ENCODE measurements around the gene JAML. TPM values are rescaled to one million over a fixed set of nuclear protein-coding genes. Genes with fewer than 3 reads are reported as not detected.

The JAML gene
- 0.09 TPM in 1 of 2 replicates, not detected in the other for total RNA-seq (ENCODE audit: low replicate concordance)

GRCh38 chr11:118224511-118225188 lies at the start of gene JAML:
Gene JAML (minus strand): TSS chr11:118225011. CDS start chr11:118214866, 10,145 bp downstream.
- Mint-ChIP-seq H3K27ac (no peak within 1 kb of the TSS), H3K27me3 (ENCODE audit: insufficient read depth, low read depth) (peaks cover 2% of the 10 kb centered on the region), H3K4me1 (no peaks in the 10 kb centered on the region), H3K9me3 (no peaks in the 10 kb centered on the region), H3K4me3 (no peak within 1 kb of the TSS), H3K36me3 (no peaks in the 10 kb centered on the region)
- no peak for DNase-seq (ENCODE audit: low spot score)
- Histone ChIP-seq H3K9ac (no peak within 1 kb of the TSS), H3K4me2 (no peak within 1 kb of the TSS), H3K36me3 (no peaks in the 10 kb centered on the region), H3K9me3 (ENCODE audit: low read depth) (no peaks in the 10 kb centered on the region), H3K4me1 (no peaks in the 10 kb centered on the region), H4K20me1 (ENCODE audit: low read depth) (no peaks in the 10 kb centered on the region), H3K4me3 (no peak within 1 kb of the TSS), H3K79me2 (ENCODE audit: low read depth) (no peaks in the 10 kb centered on the region), H3K27me3 (peaks cover 4% of the 10 kb centered on the region), H3K27ac (no peak within 1 kb of the TSS), H3F3A (ENCODE audit: low read depth) (no peaks in the 10 kb centered on the region), H2AFZ (replicated peaks) (no peak within 1 kb of the TSS)
- TF ChIP-seq EZH2phosphoT487 (IDR thresholded peaks at IDR 0.05), result no peak
- no peak for TF ChIP-seq CTCF (IDR thresholded peaks at IDR 0.05)
- TF ChIP-seq EZH2 (IDR thresholded peaks at IDR 0.05), result no peak

- peaks cover 4% of the 10 kb centered on the region for H3K27me3 Mint-ChIP-seq (ENCODE audit: insufficient read depth, low read depth)
- no peaks in the 10 kb centered on the region for H3K4me1 Mint-ChIP-seq
Observed at GRCh38 chr11:118274186-118274585, 49.4 kb upstream of the JAML start.

GRCh38 chr11:118272001-118272400 lies 47.2 kb upstream of the JAML start:
- peaks cover 54% of the 10 kb centered on the region for H3K27me3 ChIP-seq
- Mint-ChIP-seq H3K4me3 (no peak overlapping the region), H3K27me3 (ENCODE audit: insufficient read depth, low read depth) (peaks cover 4% of the 10 kb centered on the region), H3K4me1 (no peaks in the 10 kb centered on the region), H3K27ac (no peak overlapping the region), H3K9me3 (no peaks in the 10 kb centered on the region), H3K36me3 (no peaks in the 10 kb centered on the region)
- H2AFZ ChIP-seq (replicated peaks), result no peak overlapping the region
- H3F3A ChIP-seq (ENCODE audit: low read depth), result no peaks in the 10 kb centered on the region
- H3K36me3 ChIP-seq, result no peaks in the 10 kb centered on the region
- H3K9ac ChIP-seq, result no peak overlapping the region
- TF ChIP-seq EZH2 (IDR thresholded peaks at IDR 0.05) (no peak), CTCF (IDR thresholded peaks at IDR 0.05) (no peak), EZH2phosphoT487 (IDR thresholded peaks at IDR 0.05) (no peak)
- H3K4me2 ChIP-seq, result no peak overlapping the region
- no peaks in the 10 kb centered on the region for H3K79me2 ChIP-seq (ENCODE audit: low read depth)
- H3K9me3 ChIP-seq (ENCODE audit: low read depth), result no peaks in the 10 kb centered on the region
- DNase-seq (ENCODE audit: low spot score), result no peak
- H3K4me3 ChIP-seq, result no peak overlapping the region
- no peaks in the 10 kb centered on the region for H4K20me1 ChIP-seq (ENCODE audit: low read depth)
- H3K27ac ChIP-seq, result no peak overlapping the region
- H3K4me1 ChIP-seq, result no peaks in the 10 kb centered on the region

More at GRCh38 chr11:118274186-118274585, 49.4 kb upstream of the JAML start:
- no peak overlapping the region for H3K9ac ChIP-seq
- H3K27me3 ChIP-seq, result peaks cover 32% of the 10 kb centered on the region
- no peaks in the 10 kb centered on the region for H3K9me3 ChIP-seq (ENCODE audit: low read depth)
- H3K4me1 ChIP-seq, result no peaks in the 10 kb centered on the region
- Mint-ChIP-seq H3K4me3 (no peak overlapping the region), H3K27ac (no peak overlapping the region), H3K36me3 (no peaks in the 10 kb centered on the region), H3K9me3 (no peaks in the 10 kb centered on the region)
- no peak for TF ChIP-seq CTCF (IDR thresholded peaks at IDR 0.05)
- no peak for TF ChIP-seq EZH2phosphoT487 (IDR thresholded peaks at IDR 0.05)
- no peaks in the 10 kb centered on the region for H4K20me1 ChIP-seq (ENCODE audit: low read depth)
- H3K4me3 ChIP-seq, result no peak overlapping the region
- no peak overlapping the region for H2AFZ ChIP-seq (replicated peaks)
- H3K4me2 ChIP-seq, result no peak overlapping the region
- no peaks in the 10 kb centered on the region for H3F3A ChIP-seq (ENCODE audit: low read depth)
- H3K27ac ChIP-seq, result no peak overlapping the region
- no peak for DNase-seq (ENCODE audit: low spot score)
- H3K79me2 ChIP-seq (ENCODE audit: low read depth), result no peaks in the 10 kb centered on the region
- H3K36me3 ChIP-seq, result no peaks in the 10 kb centered on the region
